GM12892 (cell line): Measurements from ENCODE around the gene MEF2B.

Experiments used
- POLR2A ChIP-seq: IDR thresholded peaks from 2 replicates; pipeline ENCODE4 v1.6.1; 2011; ENCODE audit warnings: low read depth, low read length, control low read depth
- TAF1 ChIP-seq: IDR thresholded peaks from 2 replicates; pipeline ENCODE4 v1.6.1; 2011; ENCODE audit warnings: low read depth, mild to moderate bottlenecking, control low read depth, low read length, borderline replicate concordance

DNA sequence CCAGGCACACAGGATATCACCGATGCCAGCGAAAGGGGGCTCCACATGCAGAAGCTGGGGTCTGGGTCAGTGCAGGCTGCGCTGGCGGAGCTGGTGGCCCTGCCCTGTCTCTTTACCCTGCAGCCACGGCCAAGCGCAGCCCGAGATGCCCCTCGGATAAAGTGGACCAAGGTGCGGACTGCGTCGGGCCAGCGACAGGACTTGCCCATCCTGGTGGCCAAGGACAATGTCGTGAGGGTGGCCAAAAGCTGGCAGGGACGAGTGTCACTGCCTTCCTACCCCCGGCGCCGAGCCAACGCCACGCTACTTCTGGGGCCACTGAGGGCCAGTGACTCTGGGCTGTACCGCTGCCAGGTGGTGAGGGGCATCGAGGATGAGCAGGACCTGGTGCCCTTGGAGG lies 48.8 kb upstream of the MEF2B start:
- TF ChIP-seq POLR2A: no peak
- TF ChIP-seq TAF1: no peak
